A549 treated with ZK216348 at 1 μM for 4 hours (cell line): ENCODE data around the gene NOTCH1. TPM values are rescaled to one million over a fixed set of nuclear protein-coding genes. Genes with fewer than 3 reads are reported as not detected.

Source experiments
- total RNA-seq: library from RNA; stranded (reverse); fragments of 200-300 nt; extraction: Qiagen RNA extraction; gene quantifications from 5 replicates; pipeline ENCODE4 v1.2.3, GENCODE V29; 2022; ENCODE audit warnings: low read depth

Gene NOTCH1
- 5.0 to 13.7 TPM (median 12.6 TPM) in 5 replicates for total RNA-seq

GRCh38 chr9:136545965-136546696 lies at the start of gene NOTCH1:
NOTCH1 (minus strand) TSS chr9:136546048; CDS start chr9:136545786, 262 bp downstream.

DNA sequence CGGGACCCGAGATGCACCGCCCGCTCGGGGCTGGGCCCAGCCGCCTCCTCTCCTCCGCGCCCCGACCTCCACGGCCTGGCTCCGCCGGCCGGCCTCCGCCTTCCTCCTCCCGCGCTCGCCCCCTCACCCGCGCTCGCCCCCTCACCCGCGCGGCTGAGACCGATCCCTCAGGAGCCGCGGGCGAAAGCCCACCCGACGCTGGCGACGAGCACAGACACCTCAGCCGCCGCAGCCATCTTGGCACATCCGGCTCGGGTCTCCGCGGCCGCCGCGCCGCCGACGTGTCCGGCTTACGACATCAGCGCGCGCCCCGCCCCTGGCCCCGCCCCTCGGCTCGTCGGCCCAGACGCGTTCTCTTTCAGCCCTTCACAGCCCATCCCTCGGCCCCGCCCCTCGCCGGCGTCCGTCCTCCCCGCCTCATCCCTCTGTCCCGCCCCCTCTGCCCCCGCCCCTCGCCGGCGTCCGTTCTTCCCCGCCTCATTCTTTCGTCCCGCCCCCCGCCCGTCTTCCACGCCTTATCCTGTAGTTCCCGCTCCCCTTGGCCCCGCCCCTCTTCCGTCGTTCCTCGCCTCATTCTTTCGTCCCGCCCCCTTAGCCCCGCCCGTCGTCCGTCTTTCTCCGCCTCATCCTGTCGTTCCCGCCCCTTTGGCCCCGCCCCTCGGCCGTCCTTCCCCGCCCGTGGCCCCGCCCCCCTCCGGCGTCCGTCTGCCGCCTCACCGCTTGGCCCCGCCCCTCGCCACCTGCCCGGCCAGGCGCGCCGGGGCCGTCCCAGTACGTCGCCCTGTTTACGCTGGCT lies 62.9 kb downstream of the NOTCH1 start, which contains the start of gene SEC16A:
Gene SEC16A, minus strand, starts transcription at position 248 of the 796 bp plus-strand sequence. CDS start 5,425 bp downstream, outside the sequence.

Other genes starting within 250 kb of the NOTCH1 start
- 0.04 TPM in 1 of 5 replicates, not detected in the others for gene CCDC187, start 242.0 kb downstream of the NOTCH1 start, total RNA-seq
- 6.8 to 16.6 TPM (median 12.6 TPM) in 5 replicates for gene GPSM1, start 218.5 kb downstream of the NOTCH1 start, total RNA-seq
- 18.5 to 42.0 TPM (median 40.8 TPM) in 5 replicates for gene DNLZ, start 182.3 kb downstream of the NOTCH1 start, total RNA-seq
- 0.85 to 2.3 TPM (median 1.0 TPM) in 5 replicates for gene CARD9, start 172.4 kb downstream of the NOTCH1 start, total RNA-seq
- gene SNAPC4, start 145.9 kb downstream of the NOTCH1 start, total RNA-seq, result 8.1 to 14.7 TPM (median 12.2 TPM) in 5 replicates
- gene ENTR1, start 135.4 kb downstream of the NOTCH1 start, total RNA-seq, result 64.7 to 79.8 TPM (median 73.9 TPM) in 5 replicates
- 73.4 to 84.0 TPM (median 76.4 TPM) in 5 replicates for gene PMPCA, start 135.4 kb downstream of the NOTCH1 start, total RNA-seq
- 10.6 to 24.3 TPM (median 22.4 TPM) in 5 replicates for gene INPP5E, start 106.2 kb downstream of the NOTCH1 start, total RNA-seq
- gene SEC16A, start 63.0 kb downstream of the NOTCH1 start, total RNA-seq, result 43.4 to 63.1 TPM (median 61.3 TPM) in 5 replicates
- 29.7 to 58.6 TPM (median 53.0 TPM) in 5 replicates for gene EGFL7, start 116.9 kb upstream of the NOTCH1 start, total RNA-seq
- 51.4 to 112 TPM (median 101 TPM) in 5 replicates for gene AGPAT2, start 141.4 kb upstream of the NOTCH1 start, total RNA-seq
- 4.4 to 10.4 TPM (median 9.4 TPM) in 5 replicates for gene DIPK1B, start 166.5 kb upstream of the NOTCH1 start, total RNA-seq
- not detected in 5 replicates for gene LCN10, start 196.9 kb upstream of the NOTCH1 start, total RNA-seq
- gene LCN6, start 202.5 kb upstream of the NOTCH1 start, total RNA-seq, result not detected in 5 replicates
- gene LCN8, start 212.2 kb upstream of the NOTCH1 start, total RNA-seq, result not detected in 5 replicates
- gene LCN15, start 218.5 kb upstream of the NOTCH1 start, total RNA-seq, result 0.26 TPM in 1 of 5 replicates, not detected in the others
- gene TMEM141, start 245.3 kb upstream of the NOTCH1 start, total RNA-seq, result 49.2 to 82.2 TPM (median 73.3 TPM) in 5 replicates